ENCODE measurements around the gene TMEM271. TPM values are rescaled to one million over a fixed set of nuclear protein-coding genes. Genes with fewer than 3 reads are reported as not detected.

Gene TMEM271
- total and polyA plus RNA-seq, 4 donors = not detected

GRCh38 chr4:570754-571153, 5.3 kb downstream of the TMEM271 start:
- DNase-seq (ENCODE audit: low spot score) = no peak
- WGBS = 81% methylated on average over 11 of the region's 11 CpGs
- Histone ChIP-seq H3K27ac (ENCODE audit: low read depth in 1 of 2, low read length in 2 of 2) (no peak overlapping the region), H3K4me3 (ENCODE audit: low read depth in 1 of 3, low read length in 3 of 3) (no peak overlapping the region), H3K4me1 (ENCODE audit: control insufficient read depth in 4 of 4, insufficient read depth in 4 of 4, low read length in 3 of 4) (peaks cover 0 to 10% (median 3%) of the 10 kb centered on the region in 4 donors), H3K9me3 (ENCODE audit: control insufficient read depth in 4 of 4, low read length in 3 of 4) (peaks cover 0 to 8% (median 4%) of the 10 kb centered on the region in 4 donors), H3K36me3 (ENCODE audit: control insufficient read depth in 4 of 4, insufficient read depth in 3 of 4, low read depth in 1 of 4, low read length in 3 of 4) (no peaks in the 10 kb centered on the region), H3K9ac (ENCODE audit: low read depth in 1 of 2, low read length in 2 of 2) (no peak overlapping the region), H3K27me3 (ENCODE audit: control insufficient read depth in 4 of 4, insufficient read depth in 4 of 4, low read length in 3 of 4) (peaks cover 0 to 8% (median 6%) of the 10 kb centered on the region in 4 donors)
- TF ChIP-seq RAD21 (IDR thresholded peaks at IDR 0.05) (no peak), HNF4A (conservative IDR thresholded peaks at IDR 0.05) (no peak), EGR1 (IDR thresholded peaks at IDR 0.05; ENCODE audit: low read depth in 2 of 2) (no peak), REST (IDR thresholded peaks at IDR 0.05) (no peak), HNF4G (IDR thresholded peaks at IDR 0.05) (no peak), GABPA (IDR thresholded peaks at IDR 0.05 in 1 of 2, conservative IDR thresholded peaks at IDR 0.05 in 1 of 2) (no peak), FOXA1 (IDR thresholded peaks at IDR 0.05) (no peak), CTCF (IDR thresholded peaks at IDR 0.05; ENCODE audit: low read depth, low read length, missing input control) (no peak), SP1 (IDR thresholded peaks at IDR 0.05) (no peak), MAX (IDR thresholded peaks at IDR 0.05) (no peak), JUND (IDR thresholded peaks at IDR 0.05) (no peak), NR2F2 (IDR thresholded peaks at IDR 0.05) (no peak), ZBTB33 (IDR thresholded peaks at IDR 0.05) (no peak), RXRA (IDR thresholded peaks at IDR 0.05) (no peak)

GRCh38 chr4:569958-570667, 6.0 kb downstream of the TMEM271 start:
- H3K9ac ChIP-seq (ENCODE audit: low read depth in 1 of 2, low read length in 2 of 2) = no peak overlapping the region
- 73% methylated on average over 17 of the region's 17 CpGs for WGBS
- peaks cover 0 to 8% (median 6%) of the 10 kb centered on the region in 4 donors for H3K27me3 ChIP-seq (ENCODE audit: control insufficient read depth in 4 of 4, insufficient read depth in 4 of 4, low read length in 3 of 4)
- H3K4me3 ChIP-seq (ENCODE audit: low read depth in 1 of 3, low read length in 3 of 3) = no peak overlapping the region
- peaks cover 0 to 4% (median under 1%) of the 10 kb centered on the region in 4 donors for H3K4me1 ChIP-seq (ENCODE audit: control insufficient read depth in 4 of 4, insufficient read depth in 4 of 4, low read length in 3 of 4)
- no peaks in the 10 kb centered on the region for H3K36me3 ChIP-seq (ENCODE audit: control insufficient read depth in 4 of 4, insufficient read depth in 3 of 4, low read depth in 1 of 4, low read length in 3 of 4)
- peaks cover 0 to 8% (median 4%) of the 10 kb centered on the region in 4 donors for H3K9me3 ChIP-seq (ENCODE audit: control insufficient read depth in 4 of 4, low read length in 3 of 4)
- no peak overlapping the region for H3K27ac ChIP-seq (ENCODE audit: low read depth in 1 of 2, low read length in 2 of 2)
- DNase-seq (ENCODE audit: low spot score) = no peak
- TF ChIP-seq ZBTB33 (IDR thresholded peaks at IDR 0.05) = no peak
- TF ChIP-seq HNF4A (conservative IDR thresholded peaks at IDR 0.05) = no peak
- no peak for TF ChIP-seq EGR1 (IDR thresholded peaks at IDR 0.05; ENCODE audit: low read depth in 2 of 2)
- TF ChIP-seq ATF3 (IDR thresholded peaks at IDR 0.05) = no peak
- TF ChIP-seq SP1 (IDR thresholded peaks at IDR 0.05) = no peak
- no peak for TF ChIP-seq YY1 (IDR thresholded peaks at IDR 0.05)
- TF ChIP-seq JUND (IDR thresholded peaks at IDR 0.05) = no peak
- no peak for TF ChIP-seq HNF4G (IDR thresholded peaks at IDR 0.05)
- TF ChIP-seq TAF1 (conservative IDR thresholded peaks at IDR 0.05) = no peak
- no peak for TF ChIP-seq FOXA2 (IDR thresholded peaks at IDR 0.05)
- no peak for TF ChIP-seq MAX (IDR thresholded peaks at IDR 0.05)

All from liver (tissue), 9 donors.